HUES64 (cell line): ENCODE data around the gene TMEM132E.

Experiments
- H3K27ac ChIP-seq: 2 replicates; pipeline ENCODE4 v1.7.0; 2013; ENCODE audit warnings: low read depth, low read length, inconsistent platforms
- H3K27me3 ChIP-seq: 2 replicates; pipeline ENCODE4 v1.6.1; 2013; ENCODE audit warnings: mild to moderate bottlenecking, low read length; ENCODE audit not compliant: insufficient read depth
- H3K36me3 ChIP-seq: 2 replicates; pipeline ENCODE4 v1.6.1; 2013; ENCODE audit warnings: mild to moderate bottlenecking, low read length; ENCODE audit not compliant: insufficient read depth
- H3K4me1 ChIP-seq: 2 replicates; pipeline ENCODE4 v1.6.1; 2013; ENCODE audit warnings: mild to moderate bottlenecking, low read length, moderate library complexity; ENCODE audit not compliant: insufficient read depth
- H3K4me3 ChIP-seq: 2 replicates; pipeline ENCODE4 v1.5.1; 2013; ENCODE audit warnings: mild to moderate bottlenecking, low read length, moderate library complexity
- H3K9ac ChIP-seq: 2 replicates; pipeline ENCODE4 v1.6.1; 2013; ENCODE audit warnings: mild to moderate bottlenecking, low read depth, low read length
- H3K9me3 ChIP-seq: 2 replicates; pipeline ENCODE4 v1.6.1; 2013; ENCODE audit warnings: low read depth, low read length; ENCODE audit not compliant: insufficient read depth
- WGBS: fragments of 150-250, 120-280 bp; methylation state at CpG from one replicate; pipeline ENCODE4 v1.1.7; 2013; ENCODE audit warnings: missing lambda C conversion rate; 5-methylcytosine and 5-hydroxymethylcytosine counted together

Gene TMEM132E

GRCh38 chr17:34683390-34683789, 104.0 kb downstream of the TMEM132E start:
- H3K27ac ChIP-seq: no peak overlapping the region
- no peak overlapping the region for H3K9ac ChIP-seq
- H3K9me3 ChIP-seq: no peaks in the 10 kb centered on the region
- no peaks in the 10 kb centered on the region for H3K4me1 ChIP-seq
- no peaks in the 10 kb centered on the region for H3K27me3 ChIP-seq
- H3K36me3 ChIP-seq: no peaks in the 10 kb centered on the region
- WGBS: 85% methylated on average over 2 of the region's 2 CpGs
- H3K4me3 ChIP-seq: no peak overlapping the region
